ENCODE data around the gene FAM114A1.

FAM114A1 gene

DNA sequence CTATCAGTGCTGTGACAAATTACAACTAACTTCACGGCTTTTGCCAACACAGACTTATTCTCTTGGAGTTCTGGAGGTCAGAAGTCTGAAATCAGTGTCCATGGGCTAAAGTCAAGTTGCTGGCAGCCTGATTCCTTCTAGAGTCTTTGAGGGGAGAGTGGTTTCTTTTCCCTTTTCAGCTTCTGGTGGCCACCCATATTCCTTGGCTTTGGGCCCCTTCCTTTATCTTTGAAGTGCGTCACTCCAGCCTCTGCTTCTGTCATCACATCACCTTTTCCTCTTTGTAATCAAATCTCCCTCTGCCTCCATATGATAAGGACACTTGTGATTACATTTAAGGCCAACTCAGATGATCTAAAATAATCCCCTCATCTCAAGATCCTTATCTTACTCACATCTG, 9.0 kb downstream of the FAM114A1 start:
- FAIRE-seq (no peak), DNase-seq (ENCODE audit: insufficient read length, low spot score) (no peak)
- TF ChIP-seq, protein P1, sequence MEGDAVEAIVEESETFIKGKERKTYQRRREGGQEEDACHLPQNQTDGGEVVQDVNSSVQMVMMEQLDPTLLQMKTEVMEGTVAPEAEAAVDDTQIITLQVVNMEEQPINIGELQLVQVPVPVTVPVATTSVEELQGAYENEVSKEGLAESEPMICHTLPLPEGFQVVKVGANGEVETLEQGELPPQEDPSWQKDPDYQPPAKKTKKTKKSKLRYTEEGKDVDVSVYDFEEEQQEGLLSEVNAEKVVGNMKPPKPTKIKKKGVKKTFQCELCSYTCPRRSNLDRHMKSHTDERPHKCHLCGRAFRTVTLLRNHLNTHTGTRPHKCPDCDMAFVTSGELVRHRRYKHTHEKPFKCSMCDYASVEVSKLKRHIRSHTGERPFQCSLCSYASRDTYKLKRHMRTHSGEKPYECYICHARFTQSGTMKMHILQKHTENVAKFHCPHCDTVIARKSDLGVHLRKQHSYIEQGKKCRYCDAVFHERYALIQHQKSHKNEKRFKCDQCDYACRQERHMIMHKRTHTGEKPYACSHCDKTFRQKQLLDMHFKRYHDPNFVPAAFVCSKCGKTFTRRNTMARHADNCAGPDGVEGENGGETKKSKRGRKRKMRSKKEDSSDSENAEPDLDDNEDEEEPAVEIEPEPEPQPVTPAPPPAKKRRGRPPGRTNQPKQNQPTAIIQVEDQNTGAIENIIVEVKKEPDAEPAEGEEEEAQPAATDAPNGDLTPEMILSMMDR (IDR thresholded peaks at IDR 0.05; ENCODE audit: insufficient read depth, missing control alignments): no peak

DNA sequence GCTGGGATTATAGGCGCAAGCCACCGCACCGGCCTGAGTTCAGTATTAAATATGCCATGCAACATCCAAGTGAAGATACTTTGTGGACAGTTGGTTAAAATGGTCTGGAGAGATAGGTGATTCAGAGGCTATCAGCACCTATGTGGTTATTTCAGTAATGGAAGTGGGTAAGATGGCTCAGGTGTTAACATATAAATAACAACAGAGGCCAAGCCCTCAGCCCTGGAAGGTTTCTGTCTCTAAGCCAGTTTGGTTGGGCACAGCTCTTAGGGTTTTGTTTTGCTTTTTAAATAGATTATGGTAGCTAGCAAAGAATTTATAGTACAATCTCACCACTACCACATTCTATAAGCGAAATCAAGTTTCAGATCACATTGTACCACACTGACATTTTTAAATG, 16.6 kb downstream of the FAM114A1 start:
- DNase-seq (ENCODE audit: insufficient read length, low spot score): no peak
- no peak for FAIRE-seq
- TF ChIP-seq, protein P1 (IDR thresholded peaks at IDR 0.05; ENCODE audit: insufficient read depth, missing control alignments): no peak

DNA sequence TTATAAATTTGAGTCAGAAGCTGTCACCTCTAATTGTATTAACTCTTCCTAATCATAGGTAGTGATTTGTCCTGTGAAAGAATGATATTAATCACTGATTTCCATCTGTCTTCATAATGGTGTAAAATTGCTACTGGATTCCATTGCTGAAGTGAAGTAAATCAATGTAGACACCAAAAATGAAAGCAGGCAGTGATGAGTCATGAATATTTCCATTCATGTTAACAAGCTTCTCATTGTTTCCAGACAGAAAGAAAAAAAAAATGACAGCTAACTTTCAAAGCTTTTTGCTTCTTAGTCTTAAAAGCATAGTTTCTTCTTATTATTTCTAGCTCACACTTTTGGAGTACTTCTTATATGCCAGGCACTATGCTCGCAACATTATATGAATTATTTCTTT, 21.5 kb downstream of the FAM114A1 start:
- DNase-seq (ENCODE audit: insufficient read length, low spot score) (no peak), FAIRE-seq (no peak)
- TF ChIP-seq, protein P1 (IDR thresholded peaks at IDR 0.05; ENCODE audit: insufficient read depth, missing control alignments): no peak

DNA sequence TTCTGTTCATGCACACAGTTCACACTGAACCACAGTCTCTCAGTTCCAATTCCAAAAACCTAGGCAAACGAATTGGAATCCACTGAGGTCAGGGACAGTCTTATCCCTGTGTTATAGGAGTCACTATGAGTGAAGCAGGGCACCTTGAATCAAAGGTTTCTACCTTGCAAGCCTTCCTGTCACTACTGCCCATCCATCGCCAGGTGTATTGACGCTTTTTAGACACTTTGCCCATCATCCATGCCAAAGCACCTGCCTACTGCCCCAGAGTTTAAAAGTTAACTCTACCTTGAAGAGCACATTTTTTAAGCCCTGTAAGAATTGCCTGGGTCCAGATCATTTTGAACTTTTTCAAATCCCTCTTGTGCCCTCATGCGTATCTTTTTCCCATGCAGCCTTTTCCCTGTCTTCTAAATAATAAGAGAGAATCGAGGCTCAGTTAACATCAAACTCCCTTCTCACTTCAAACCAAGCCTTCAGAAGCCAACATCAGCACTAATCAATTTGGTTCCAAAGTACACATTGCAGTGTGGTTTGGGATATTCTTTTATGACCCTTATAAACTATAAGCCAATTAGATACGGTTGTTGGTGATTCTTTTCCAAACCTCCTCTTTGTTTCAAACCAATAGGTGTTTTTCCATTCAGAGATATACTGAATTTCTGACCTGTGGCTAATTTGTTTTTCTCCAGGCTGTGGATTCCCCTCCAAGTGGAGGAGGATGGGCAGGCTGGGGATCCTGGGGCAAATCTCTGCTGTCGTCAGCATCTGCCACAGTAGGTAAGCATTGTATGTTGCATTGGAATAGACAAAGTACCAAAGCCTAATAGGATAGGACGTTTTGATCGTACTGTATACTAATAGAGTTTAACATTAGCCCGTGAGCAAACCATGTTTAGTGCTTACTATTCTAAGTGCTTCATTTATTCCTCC, 23.7 kb downstream of the FAM114A1 start:
- TF ChIP-seq, protein P1 (IDR thresholded peaks at IDR 0.05; ENCODE audit: insufficient read depth, missing control alignments): no peak
- no peak for FAIRE-seq
- no peak for DNase-seq (ENCODE audit: insufficient read length, low spot score)

DNA sequence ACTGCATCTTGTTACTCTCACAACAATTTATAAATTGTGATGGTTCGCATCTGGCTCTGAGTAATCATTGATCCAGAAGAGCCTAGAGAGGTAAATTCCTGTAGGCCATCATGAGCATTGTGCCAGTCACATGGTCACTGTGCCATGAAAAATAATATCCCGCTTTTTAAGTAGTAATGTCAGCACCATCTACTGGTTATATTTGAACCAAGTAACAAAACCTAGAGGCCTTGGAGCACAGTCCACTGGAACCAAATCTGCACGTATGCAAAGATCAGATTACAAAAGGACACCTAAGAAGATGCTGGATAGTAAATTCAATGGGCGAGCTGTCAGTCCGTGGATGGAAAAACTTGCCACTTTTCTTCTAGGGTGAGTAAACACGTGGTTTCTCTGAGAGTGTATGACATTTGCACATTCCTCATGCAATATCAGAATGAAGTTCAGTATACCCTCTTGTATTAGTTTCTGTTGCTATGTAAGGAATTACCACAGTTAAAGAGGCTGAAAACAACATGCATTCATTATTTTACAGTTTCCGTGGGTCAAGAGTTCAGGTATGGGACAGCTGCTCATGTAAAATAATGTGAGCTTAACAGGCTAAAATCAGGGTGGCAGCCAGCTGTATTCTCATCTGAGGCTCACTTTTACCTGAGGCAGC, 26.8 kb downstream of the FAM114A1 start:
- FAIRE-seq (no peak), DNase-seq (ENCODE audit: insufficient read length, low spot score) (no peak)
- TF ChIP-seq, protein P1 (IDR thresholded peaks at IDR 0.05; ENCODE audit: insufficient read depth, missing control alignments): no peak

DNA sequence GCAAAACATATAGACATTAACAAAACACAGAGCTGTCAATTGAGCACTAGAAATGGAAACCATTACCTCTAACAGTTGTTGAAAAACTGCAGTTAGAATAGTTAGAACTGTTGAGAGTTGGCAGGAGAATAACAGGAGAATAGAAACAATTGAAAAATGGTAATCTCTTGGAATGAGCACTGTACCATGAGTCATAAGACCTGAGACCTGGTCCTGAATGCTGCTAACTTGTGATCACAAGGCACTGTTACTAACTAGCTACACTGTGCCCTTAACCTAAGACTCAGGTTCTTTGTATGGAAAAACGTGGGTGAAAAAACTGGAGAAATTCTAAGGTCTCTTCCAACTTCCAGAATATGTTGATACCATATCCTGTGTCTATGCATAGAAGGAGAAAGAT, 29.3 kb downstream of the FAM114A1 start:
- FAIRE-seq (no peak), DNase-seq (ENCODE audit: insufficient read length, low spot score) (no peak)
- TF ChIP-seq, protein P1 (IDR thresholded peaks at IDR 0.05; ENCODE audit: insufficient read depth, missing control alignments): no peak

DNA sequence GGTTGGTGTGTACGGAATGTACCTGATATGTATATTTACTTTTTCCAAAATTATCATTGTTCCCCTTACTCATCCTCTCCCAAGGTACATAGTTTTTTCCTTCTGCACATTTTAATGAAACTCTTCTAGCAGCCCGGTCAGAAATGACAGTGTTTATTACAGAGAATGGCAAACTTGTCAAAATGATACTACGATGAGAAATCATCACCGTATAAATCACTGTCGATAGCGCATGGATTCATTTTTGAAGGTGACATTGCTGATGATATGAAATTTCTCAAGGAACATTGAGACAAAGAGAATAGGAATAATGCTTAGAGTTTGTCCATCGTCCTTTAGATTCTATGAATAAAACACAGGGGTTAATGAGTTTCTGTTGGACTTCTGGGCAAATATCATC, 30.6 kb downstream of the FAM114A1 start:
- DNase-seq (ENCODE audit: insufficient read length, low spot score): no peak
- no peak for FAIRE-seq
- TF ChIP-seq, protein P1 (IDR thresholded peaks at IDR 0.05; ENCODE audit: insufficient read depth, missing control alignments): no peak
